Measurements from ENCODE around the gene BTAF1.

The BTAF1 gene

GRCh38 chr10:91925022-91925320, 1.4 kb downstream of the BTAF1 start:
- 0 out of 2 replicates have a peak, but pooled peaks cover 7% of the 10 kb centered on the region for H3F3A ChIP-seq (ENCODE audit: control insufficient read depth, insufficient read depth)
- H3K9me2 ChIP-seq (replicated peaks; ENCODE audit: control insufficient read depth, low read length) = no peaks in the 10 kb centered on the region
- peaks cover 33% of the 10 kb centered on the region for H3K4me1 ChIP-seq (ENCODE audit: control insufficient read depth, low read length)
- H3K79me2 ChIP-seq (ENCODE audit: control insufficient read depth, low read length) = peaks cover 71% of the 10 kb centered on the region
- no peaks in the 10 kb centered on the region for H3K9me3 ChIP-seq (ENCODE audit: control insufficient read depth, insufficient read depth, low read length)
- peaks cover 15% of the 10 kb centered on the region; the same call in 1 of the 2 replicates for H4K20me1 ChIP-seq (ENCODE audit: control insufficient read depth, insufficient read depth, low read depth, low read length)
- TF ChIP-seq CTCF (IDR thresholded peaks at IDR 0.05; ENCODE audit: low read depth, low read length, poor library complexity, severe bottlenecking) (no peak), EZH2phosphoT487 (IDR thresholded peaks at IDR 0.05; ENCODE audit: borderline replicate concordance, low read length) (no peak)
- H3K4me3 ChIP-seq (ENCODE audit: low read length) = peak overlapping the region; percentile 84
- H3K4me2 ChIP-seq (ENCODE audit: low read length) = peak overlapping the region; percentile 97
- peaks cover 28% of the 10 kb centered on the region for H3K36me3 ChIP-seq (ENCODE audit: control insufficient read depth, low read length)
- H3K27ac ChIP-seq (ENCODE audit: low read depth, low read length) = no peak overlapping the region
- H3K27me3 ChIP-seq (ENCODE audit: control insufficient read depth, low read length) = no peaks in the 10 kb centered on the region

GRCh38 chr10:91930939-91931338, 7.4 kb downstream of the BTAF1 start:
- Histone ChIP-seq H3K9me2 (replicated peaks; ENCODE audit: control insufficient read depth, low read length) (no peaks in the 10 kb centered on the region), H3K4me3 (ENCODE audit: low read length) (no peak overlapping the region), H3K79me2 (ENCODE audit: control insufficient read depth, low read length) (peaks cover 99% of the 10 kb centered on the region), H3F3A (ENCODE audit: control insufficient read depth, insufficient read depth) (no peaks in the 10 kb centered on the region), H3K27me3 (ENCODE audit: control insufficient read depth, low read length) (no peaks in the 10 kb centered on the region), H3K27ac (ENCODE audit: low read depth, low read length) (no peak overlapping the region), H3K36me3 (ENCODE audit: control insufficient read depth, low read length) (peaks cover 72% of the 10 kb centered on the region), H3K4me1 (ENCODE audit: control insufficient read depth, low read length) (peaks cover 15% of the 10 kb centered on the region), H3K4me2 (ENCODE audit: low read length) (no peak overlapping the region), H4K20me1 (ENCODE audit: control insufficient read depth, insufficient read depth, low read depth, low read length) (peaks cover 23% of the 10 kb centered on the region; the same call in 1 of the 2 replicates), H3K9me3 (ENCODE audit: control insufficient read depth, insufficient read depth, low read length) (no peaks in the 10 kb centered on the region)
- no peak for TF ChIP-seq CTCF (IDR thresholded peaks at IDR 0.05; ENCODE audit: low read depth, low read length, poor library complexity, severe bottlenecking)
- no peak for TF ChIP-seq EZH2phosphoT487 (IDR thresholded peaks at IDR 0.05; ENCODE audit: borderline replicate concordance, low read length)

- TF ChIP-seq CTCF (IDR thresholded peaks at IDR 0.05; ENCODE audit: low read depth, low read length, poor library complexity, severe bottlenecking) (no peak), EZH2phosphoT487 (IDR thresholded peaks at IDR 0.05; ENCODE audit: borderline replicate concordance, low read length) (no peak)
- Histone ChIP-seq H3K36me3 (ENCODE audit: control insufficient read depth, low read length) (peaks cover 72% of the 10 kb centered on the region), H3K27me3 (ENCODE audit: control insufficient read depth, low read length) (no peaks in the 10 kb centered on the region), H4K20me1 (ENCODE audit: control insufficient read depth, insufficient read depth, low read depth, low read length) (peaks cover 22% of the 10 kb centered on the region; the same call in 1 of the 2 replicates), H3K4me1 (ENCODE audit: control insufficient read depth, low read length) (peaks cover 8% of the 10 kb centered on the region), H3K79me2 (ENCODE audit: control insufficient read depth, low read length) (peaks cover 99% of the 10 kb centered on the region), H3K9me3 (ENCODE audit: control insufficient read depth, insufficient read depth, low read length) (no peaks in the 10 kb centered on the region), H3F3A (ENCODE audit: control insufficient read depth, insufficient read depth) (no peaks in the 10 kb centered on the region), H3K4me2 (ENCODE audit: low read length) (no peak overlapping the region), H3K27ac (ENCODE audit: low read depth, low read length) (no peak overlapping the region), H3K4me3 (ENCODE audit: low read length) (no peak overlapping the region), H3K9me2 (replicated peaks; ENCODE audit: control insufficient read depth, low read length) (no peaks in the 10 kb centered on the region)
These were observed 8.1 kb downstream of the BTAF1 start for GRCh38 chr10:91931526-91932190.

All from DOHH2 (cell line).